HEK293 (cell line): ENCODE data around the gene PCDHGB3.

Experiments
- HOXD13 ChIP-seq: sonication (generic); formaldehyde crosslinking; IDR thresholded peaks from 2 replicates; pipeline ENCODE4 v1.8.0; 2022; ENCODE audit warnings: missing genetic modification reagents, borderline replicate concordance
- KLF8 ChIP-seq: fragments of 450-650 bp; formaldehyde crosslinking; IDR thresholded peaks from 2 replicates; pipeline ENCODE4 v1.5.1; 2016; ENCODE audit warnings: missing biosample characterization, missing genetic modification characterization
- PRDM10 ChIP-seq: fragments of 450-650 bp; formaldehyde crosslinking; IDR thresholded peaks from 2 replicates; pipeline ENCODE4 v1.5.1; 2016; ENCODE audit warnings: missing biosample characterization, missing genetic modification characterization
- REPIN1 ChIP-seq: fragments of 450-650 bp; formaldehyde crosslinking; IDR thresholded peaks from 2 replicates; pipeline ENCODE4 v1.5.1; 2017; ENCODE audit warnings: missing biosample characterization, missing genetic modification characterization, low read depth
- WT1 ChIP-seq: fragments of 450-650 bp; formaldehyde crosslinking; IDR thresholded peaks from 2 replicates; pipeline ENCODE4 v1.5.1; 2016; ENCODE audit warnings: missing biosample characterization, missing genetic modification characterization
- ZNF10 ChIP-seq: fragments of 450-650 bp; formaldehyde crosslinking; IDR thresholded peaks from 2 replicates; pipeline ENCODE4 v1.5.1; 2017; ENCODE audit warnings: missing biosample characterization, missing genetic modification characterization
- ZNF140 ChIP-seq: fragments of 450-650 bp; formaldehyde crosslinking; IDR thresholded peaks from 2 replicates; pipeline ENCODE4 v1.5.1; 2016; ENCODE audit warnings: missing biosample characterization, missing genetic modification characterization
- ZNF2 ChIP-seq: fragments of 450-650 bp; formaldehyde crosslinking; IDR thresholded peaks from 2 replicates; pipeline ENCODE4 v1.5.1; 2016; ENCODE audit warnings: missing biosample characterization, missing genetic modification characterization
- ZNF23 ChIP-seq: fragments of 450-650 bp; formaldehyde crosslinking; IDR thresholded peaks from 2 replicates; pipeline ENCODE4 v1.5.1; 2016; ENCODE audit warnings: missing biosample characterization, missing genetic modification characterization, borderline replicate concordance
- ZNF24 ChIP-seq: fragments of 450-650 bp; formaldehyde crosslinking; IDR thresholded peaks from 2 replicates; pipeline ENCODE4 v1.5.1; 2016; ENCODE audit warnings: missing biosample characterization, missing genetic modification characterization
- ZNF280C ChIP-seq: fragments of 450-650 bp; formaldehyde crosslinking; IDR thresholded peaks from 2 replicates; pipeline ENCODE4 v1.5.1; 2016; ENCODE audit warnings: missing biosample characterization, missing genetic modification characterization
- ZNF292 ChIP-seq: fragments of 450-650 bp; formaldehyde crosslinking; IDR thresholded peaks from 2 replicates; pipeline ENCODE4 v1.5.1; 2016; ENCODE audit warnings: low read depth, missing biosample characterization, missing genetic modification characterization, borderline replicate concordance
- ZNF311 ChIP-seq: fragments of 450-650 bp; formaldehyde crosslinking; IDR thresholded peaks from 2 replicates; pipeline ENCODE4 v1.5.1; 2017; ENCODE audit warnings: missing biosample characterization, missing genetic modification characterization, borderline replicate concordance
- ZNF354C ChIP-seq: fragments of 450-650 bp; formaldehyde crosslinking; IDR thresholded peaks from 2 replicates; pipeline ENCODE4 v1.5.1; 2016; ENCODE audit warnings: missing biosample characterization, missing genetic modification characterization, low read depth, borderline replicate concordance
- ZNF366 ChIP-seq: fragments of 450-650 bp; formaldehyde crosslinking; conservative IDR thresholded peaks from 2 replicates; pipeline ENCODE4 v1.5.1; 2016; ENCODE audit warnings: missing biosample characterization, missing genetic modification characterization
- ZNF398 ChIP-seq: fragments of 450-650 bp; formaldehyde crosslinking; IDR thresholded peaks from 2 replicates; pipeline ENCODE4 v1.5.1; 2017; ENCODE audit warnings: missing biosample characterization, missing genetic modification characterization
- ZNF416 ChIP-seq: fragments of 450-650 bp; formaldehyde crosslinking; IDR thresholded peaks from 2 replicates; pipeline ENCODE4 v1.5.1; 2016; ENCODE audit warnings: missing biosample characterization, missing genetic modification characterization
- ZNF501 ChIP-seq: fragments of 450-650 bp; formaldehyde crosslinking; IDR thresholded peaks from 2 replicates; pipeline ENCODE4 v1.5.1; 2016; ENCODE audit warnings: missing biosample characterization, missing genetic modification characterization
- ZNF544 ChIP-seq: fragments of 450-650 bp; formaldehyde crosslinking; IDR thresholded peaks from 2 replicates; pipeline ENCODE4 v1.5.0; 2017; ENCODE audit warnings: missing biosample characterization, missing genetic modification characterization
- ZNF670 ChIP-seq: fragments of 450-650 bp; formaldehyde crosslinking; IDR thresholded peaks from 2 replicates; pipeline ENCODE4 v1.5.1; 2016; ENCODE audit warnings: missing biosample characterization, missing genetic modification characterization, low read depth
- ZNF76 ChIP-seq: fragments of 450-650 bp; formaldehyde crosslinking; IDR thresholded peaks from 2 replicates; pipeline ENCODE4; 2016; ENCODE audit warnings: low read depth, missing biosample characterization, missing genetic modification characterization, borderline replicate concordance
- ZNF830 ChIP-seq: fragments of 450-650 bp; IDR thresholded peaks from 2 replicates; pipeline ENCODE4 v1.5.0; 2018; ENCODE audit warnings: missing biosample characterization, missing genetic modification characterization, low read depth, mild to moderate bottlenecking, moderate library complexity
- ZNF837 ChIP-seq: fragments of 450-650 bp; formaldehyde crosslinking; IDR thresholded peaks from 2 replicates; pipeline ENCODE4 v1.5.1; 2016; ENCODE audit warnings: missing biosample characterization, missing genetic modification characterization

PCDHGB3 gene

GRCh38 chr5:141420855-141421488, 50.9 kb downstream of the PCDHGB3 start, which contains the start of gene PCDHGA11 (continued):
- TF ChIP-seq ZNF544 (tag by site-specific recombination) (no peak), ZNF76 (no peak), ZNF311 (tag by site-specific recombination) (no peak), ZNF24 (no peak), ZNF23 (tag by site-specific recombination) (no peak), ZNF292 (tag by site-specific recombination) (no peak), ZNF830 (tag by site-specific recombination) (no peak), ZNF2 (peak; percentile 70), ZNF501 (tag by site-specific recombination) (0 out of 2 replicates have a peak, but pooled peaks have one; percentile 20), HOXD13 (CRISPR knock-in tag) (no peak), ZNF837 (tag by site-specific recombination) (no peak), REPIN1 (tag by site-specific recombination) (no peak), ZNF670 (no peak), ZNF398 (tag by site-specific recombination) (no peak), ZNF366 (tag by site-specific recombination) (no peak), ZNF354C (no peak), KLF8 (tag by site-specific recombination) (peak; percentile 29; the same call in 1 of the 2 replicates), ZNF10 (tag by site-specific recombination) (peak; percentile 60; the same call in 1 of the 2 replicates), PRDM10 (no peak), ZNF416 (tag by site-specific recombination) (no peak), WT1 (tag by site-specific recombination) (no peak), ZNF280C (tag by site-specific recombination) (no peak), ZNF140 (peak; percentile 54; the same call in 1 of the 2 replicates)
- TF ChIP-seq, all 188 proteins: peak for 29
